H1 (cell line): Measurements from ENCODE around the gene BORCS8. TPM values are rescaled to one million over a fixed set of nuclear protein-coding genes. Genes with fewer than 3 reads are reported as not detected.

Source experiments
- KDM1A ChIP-seq: fragments of 200-600, 300-600 bp; sonication (generic); IDR thresholded peaks from 2 replicates; pipeline ENCODE4 v1.7.1; 2016; ENCODE audit warnings: mild to moderate bottlenecking, low read length, borderline replicate concordance
- KDM5A ChIP-seq: fragments of 200-600 bp; IDR thresholded peaks from 2 replicates; pipeline ENCODE4 v1.7.1; 2012; ENCODE audit warnings: mild to moderate bottlenecking, low read length, inconsistent platforms, mixed read lengths
- polyA plus RNA-seq, 7 experiments: library from polyadenylated mRNA; depleted of rRNA in 3 of 7; stranded (reverse) in 5 of 7; unstranded in 2 of 7; fragments of >200 nt in 5 of 7; fragments of 200-250 nt in 2 of 7; gene quantifications; 1 replicate in 5 of 7; 2 replicates in 1 of 7; 4 replicates in 1 of 7; pipeline versions ENCODE4 v1.2.1 to v1.2.3, GENCODE V29; 2011 to 2013; ENCODE audit warnings: missing spikeins in 2 of 7, mixed read lengths in 2 of 7
- total RNA-seq: library from RNA; stranded (reverse); fragmentation: NEBNext Ultra II Directional; extraction: Animal tissue kit (Norgen Biotek cat#: 25700); gene quantifications from 2 replicates; pipeline ENCODE4 v1.2.1, GENCODE V29; 2021
- TF ChIP-seq, protein P1 (sequence below): fragments of 300-600 bp; sonication (generic); IDR thresholded peaks from 2 replicates; pipeline ENCODE4 v1.7.1; 2012; ENCODE audit warnings: low read length, moderate library complexity, mild to moderate bottlenecking, inconsistent platforms; ENCODE audit not compliant: insufficient replicate concordance
- TF ChIP-seq, protein P2 (sequence below), 3 experiments: IDR thresholded peaks; 1 replicate in 2 of 3; 2 replicates in 1 of 3; pipeline versions ENCODE4 v1.5.1 to v1.6.1; 2011; ENCODE audit warnings: low read length in 3 of 3, mild to moderate bottlenecking in 3 of 3, inconsistent platforms in 2 of 3, low read depth in 1 of 3, moderate library complexity in 1 of 3; ENCODE audit not compliant: insufficient read depth in 1 of 3; ENCODE audit errors: control extremely low read depth in 1 of 3
- TF ChIP-seq, protein P3 (sequence below): IDR thresholded peaks from 2 replicates; pipeline ENCODE4 v1.6.1; 2011; ENCODE audit warnings: low read length, improper control_type of control experiment

The BORCS8 gene
- total and polyA plus RNA-seq, 2 of the 8 experiments (the other 6 are each of a cell fraction or from before 2014, with no cell fraction given), result 15.0 to 15.9 TPM

DNA sequence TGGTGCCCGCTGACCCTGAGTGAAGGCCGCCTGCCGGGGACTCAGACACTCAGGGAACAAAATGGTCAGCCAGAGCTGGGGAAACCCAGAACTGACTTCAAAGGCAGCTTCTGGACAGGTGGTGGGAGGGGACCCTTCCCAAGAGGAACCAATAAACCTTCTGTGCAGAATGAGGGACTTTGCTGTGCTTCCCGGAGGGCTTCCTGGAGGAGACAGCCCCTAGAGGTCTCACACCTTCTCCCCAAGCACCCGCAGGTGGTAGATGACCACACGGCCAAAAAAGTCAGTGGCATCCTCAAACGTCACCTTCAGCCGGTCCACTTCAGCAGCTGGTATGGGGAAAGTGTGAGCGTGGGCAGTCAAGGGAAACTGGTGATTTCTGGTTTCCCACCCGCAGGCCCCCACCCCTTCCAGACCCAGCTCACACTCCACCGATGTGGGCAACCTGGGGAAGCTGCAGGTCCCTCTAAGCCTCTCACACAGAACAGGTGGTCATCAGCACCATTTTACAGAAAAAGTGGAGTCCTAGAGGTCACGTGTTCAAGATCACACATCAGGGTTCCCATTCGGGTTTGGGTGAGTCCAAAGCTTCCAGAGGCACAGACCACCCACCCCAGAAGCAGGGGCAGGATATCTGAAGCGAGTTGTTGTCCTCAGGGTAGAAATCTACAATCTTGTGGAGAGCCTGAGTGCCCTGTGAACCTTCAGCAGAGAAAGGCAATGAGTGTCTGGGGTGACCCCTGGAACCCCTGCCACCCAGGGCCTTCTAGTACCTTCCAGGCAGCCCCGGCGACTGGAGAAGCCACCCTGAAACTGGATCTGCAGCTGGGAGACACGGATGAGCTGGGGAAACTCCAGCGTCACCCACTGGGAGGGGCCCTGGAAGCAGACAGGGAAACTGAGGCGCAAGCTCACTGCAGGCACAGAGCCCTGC lies 10.0 kb upstream of the BORCS8 start (continued):
- TF ChIP-seq, protein P1, sequence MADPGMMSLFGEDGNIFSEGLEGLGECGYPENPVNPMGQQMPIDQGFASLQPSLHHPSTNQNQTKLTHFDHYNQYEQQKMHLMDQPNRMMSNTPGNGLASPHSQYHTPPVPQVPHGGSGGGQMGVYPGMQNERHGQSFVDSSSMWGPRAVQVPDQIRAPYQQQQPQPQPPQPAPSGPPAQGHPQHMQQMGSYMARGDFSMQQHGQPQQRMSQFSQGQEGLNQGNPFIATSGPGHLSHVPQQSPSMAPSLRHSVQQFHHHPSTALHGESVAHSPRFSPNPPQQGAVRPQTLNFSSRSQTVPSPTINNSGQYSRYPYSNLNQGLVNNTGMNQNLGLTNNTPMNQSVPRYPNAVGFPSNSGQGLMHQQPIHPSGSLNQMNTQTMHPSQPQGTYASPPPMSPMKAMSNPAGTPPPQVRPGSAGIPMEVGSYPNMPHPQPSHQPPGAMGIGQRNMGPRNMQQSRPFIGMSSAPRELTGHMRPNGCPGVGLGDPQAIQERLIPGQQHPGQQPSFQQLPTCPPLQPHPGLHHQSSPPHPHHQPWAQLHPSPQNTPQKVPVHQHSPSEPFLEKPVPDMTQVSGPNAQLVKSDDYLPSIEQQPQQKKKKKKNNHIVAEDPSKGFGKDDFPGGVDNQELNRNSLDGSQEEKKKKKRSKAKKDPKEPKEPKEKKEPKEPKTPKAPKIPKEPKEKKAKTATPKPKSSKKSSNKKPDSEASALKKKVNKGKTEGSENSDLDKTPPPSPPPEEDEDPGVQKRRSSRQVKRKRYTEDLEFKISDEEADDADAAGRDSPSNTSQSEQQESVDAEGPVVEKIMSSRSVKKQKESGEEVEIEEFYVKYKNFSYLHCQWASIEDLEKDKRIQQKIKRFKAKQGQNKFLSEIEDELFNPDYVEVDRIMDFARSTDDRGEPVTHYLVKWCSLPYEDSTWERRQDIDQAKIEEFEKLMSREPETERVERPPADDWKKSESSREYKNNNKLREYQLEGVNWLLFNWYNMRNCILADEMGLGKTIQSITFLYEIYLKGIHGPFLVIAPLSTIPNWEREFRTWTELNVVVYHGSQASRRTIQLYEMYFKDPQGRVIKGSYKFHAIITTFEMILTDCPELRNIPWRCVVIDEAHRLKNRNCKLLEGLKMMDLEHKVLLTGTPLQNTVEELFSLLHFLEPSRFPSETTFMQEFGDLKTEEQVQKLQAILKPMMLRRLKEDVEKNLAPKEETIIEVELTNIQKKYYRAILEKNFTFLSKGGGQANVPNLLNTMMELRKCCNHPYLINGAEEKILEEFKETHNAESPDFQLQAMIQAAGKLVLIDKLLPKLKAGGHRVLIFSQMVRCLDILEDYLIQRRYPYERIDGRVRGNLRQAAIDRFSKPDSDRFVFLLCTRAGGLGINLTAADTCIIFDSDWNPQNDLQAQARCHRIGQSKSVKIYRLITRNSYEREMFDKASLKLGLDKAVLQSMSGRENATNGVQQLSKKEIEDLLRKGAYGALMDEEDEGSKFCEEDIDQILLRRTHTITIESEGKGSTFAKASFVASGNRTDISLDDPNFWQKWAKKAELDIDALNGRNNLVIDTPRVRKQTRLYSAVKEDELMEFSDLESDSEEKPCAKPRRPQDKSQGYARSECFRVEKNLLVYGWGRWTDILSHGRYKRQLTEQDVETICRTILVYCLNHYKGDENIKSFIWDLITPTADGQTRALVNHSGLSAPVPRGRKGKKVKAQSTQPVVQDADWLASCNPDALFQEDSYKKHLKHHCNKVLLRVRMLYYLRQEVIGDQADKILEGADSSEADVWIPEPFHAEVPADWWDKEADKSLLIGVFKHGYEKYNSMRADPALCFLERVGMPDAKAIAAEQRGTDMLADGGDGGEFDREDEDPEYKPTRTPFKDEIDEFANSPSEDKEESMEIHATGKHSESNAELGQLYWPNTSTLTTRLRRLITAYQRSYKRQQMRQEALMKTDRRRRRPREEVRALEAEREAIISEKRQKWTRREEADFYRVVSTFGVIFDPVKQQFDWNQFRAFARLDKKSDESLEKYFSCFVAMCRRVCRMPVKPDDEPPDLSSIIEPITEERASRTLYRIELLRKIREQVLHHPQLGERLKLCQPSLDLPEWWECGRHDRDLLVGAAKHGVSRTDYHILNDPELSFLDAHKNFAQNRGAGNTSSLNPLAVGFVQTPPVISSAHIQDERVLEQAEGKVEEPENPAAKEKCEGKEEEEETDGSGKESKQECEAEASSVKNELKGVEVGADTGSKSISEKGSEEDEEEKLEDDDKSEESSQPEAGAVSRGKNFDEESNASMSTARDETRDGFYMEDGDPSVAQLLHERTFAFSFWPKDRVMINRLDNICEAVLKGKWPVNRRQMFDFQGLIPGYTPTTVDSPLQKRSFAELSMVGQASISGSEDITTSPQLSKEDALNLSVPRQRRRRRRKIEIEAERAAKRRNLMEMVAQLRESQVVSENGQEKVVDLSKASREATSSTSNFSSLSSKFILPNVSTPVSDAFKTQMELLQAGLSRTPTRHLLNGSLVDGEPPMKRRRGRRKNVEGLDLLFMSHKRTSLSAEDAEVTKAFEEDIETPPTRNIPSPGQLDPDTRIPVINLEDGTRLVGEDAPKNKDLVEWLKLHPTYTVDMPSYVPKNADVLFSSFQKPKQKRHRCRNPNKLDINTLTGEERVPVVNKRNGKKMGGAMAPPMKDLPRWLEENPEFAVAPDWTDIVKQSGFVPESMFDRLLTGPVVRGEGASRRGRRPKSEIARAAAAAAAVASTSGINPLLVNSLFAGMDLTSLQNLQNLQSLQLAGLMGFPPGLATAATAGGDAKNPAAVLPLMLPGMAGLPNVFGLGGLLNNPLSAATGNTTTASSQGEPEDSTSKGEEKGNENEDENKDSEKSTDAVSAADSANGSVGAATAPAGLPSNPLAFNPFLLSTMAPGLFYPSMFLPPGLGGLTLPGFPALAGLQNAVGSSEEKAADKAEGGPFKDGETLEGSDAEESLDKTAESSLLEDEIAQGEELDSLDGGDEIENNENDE, result no peak
- TF ChIP-seq, protein P2, sequence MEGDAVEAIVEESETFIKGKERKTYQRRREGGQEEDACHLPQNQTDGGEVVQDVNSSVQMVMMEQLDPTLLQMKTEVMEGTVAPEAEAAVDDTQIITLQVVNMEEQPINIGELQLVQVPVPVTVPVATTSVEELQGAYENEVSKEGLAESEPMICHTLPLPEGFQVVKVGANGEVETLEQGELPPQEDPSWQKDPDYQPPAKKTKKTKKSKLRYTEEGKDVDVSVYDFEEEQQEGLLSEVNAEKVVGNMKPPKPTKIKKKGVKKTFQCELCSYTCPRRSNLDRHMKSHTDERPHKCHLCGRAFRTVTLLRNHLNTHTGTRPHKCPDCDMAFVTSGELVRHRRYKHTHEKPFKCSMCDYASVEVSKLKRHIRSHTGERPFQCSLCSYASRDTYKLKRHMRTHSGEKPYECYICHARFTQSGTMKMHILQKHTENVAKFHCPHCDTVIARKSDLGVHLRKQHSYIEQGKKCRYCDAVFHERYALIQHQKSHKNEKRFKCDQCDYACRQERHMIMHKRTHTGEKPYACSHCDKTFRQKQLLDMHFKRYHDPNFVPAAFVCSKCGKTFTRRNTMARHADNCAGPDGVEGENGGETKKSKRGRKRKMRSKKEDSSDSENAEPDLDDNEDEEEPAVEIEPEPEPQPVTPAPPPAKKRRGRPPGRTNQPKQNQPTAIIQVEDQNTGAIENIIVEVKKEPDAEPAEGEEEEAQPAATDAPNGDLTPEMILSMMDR (IDR thresholded peaks at IDR 0.05; ENCODE audit: control extremely low read depth in 1 of 3, insufficient read depth in 1 of 3, low read depth in 1 of 3, low read length in 3 of 3), result no peak
- TF ChIP-seq KDM1A (no peak), KDM5A (no peak)
- TF ChIP-seq, protein P3, sequence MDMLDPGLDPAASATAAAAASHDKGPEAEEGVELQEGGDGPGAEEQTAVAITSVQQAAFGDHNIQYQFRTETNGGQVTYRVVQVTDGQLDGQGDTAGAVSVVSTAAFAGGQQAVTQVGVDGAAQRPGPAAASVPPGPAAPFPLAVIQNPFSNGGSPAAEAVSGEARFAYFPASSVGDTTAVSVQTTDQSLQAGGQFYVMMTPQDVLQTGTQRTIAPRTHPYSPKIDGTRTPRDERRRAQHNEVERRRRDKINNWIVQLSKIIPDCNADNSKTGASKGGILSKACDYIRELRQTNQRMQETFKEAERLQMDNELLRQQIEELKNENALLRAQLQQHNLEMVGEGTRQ, result no peak
